HG03520 (cell line): ENCODE data around the gene ELMOD1.

Experiments
- ATAC-seq: cut with Tn5 transposase; IDR thresholded peaks from one replicate; pipeline ENCODE4 v1.9.1; 2021; ENCODE audit warnings: mild to moderate bottlenecking, moderate library complexity; ENCODE audit not compliant: unreplicated experiment

Gene ELMOD1

DNA sequence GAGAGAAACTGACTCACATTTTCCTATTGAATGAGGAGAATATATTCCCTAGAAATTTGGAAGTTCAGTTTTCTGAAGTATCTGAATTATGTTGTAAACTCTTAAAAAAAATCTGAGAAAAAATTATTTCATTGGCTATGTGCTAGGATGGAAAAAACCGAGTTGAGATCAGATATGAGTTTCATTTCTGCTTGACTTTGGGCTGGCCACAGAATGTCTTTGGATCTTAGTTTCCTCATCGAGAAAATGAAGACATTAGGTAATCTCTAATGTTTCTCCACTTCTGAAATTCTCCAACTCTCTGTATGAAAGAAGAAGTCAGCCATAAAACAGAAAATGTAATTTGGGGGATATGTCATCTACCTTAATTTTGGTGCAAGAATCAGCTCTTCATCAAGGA, 92.1 kb downstream of the ELMOD1 start:
- ATAC-seq = no peak

DNA sequence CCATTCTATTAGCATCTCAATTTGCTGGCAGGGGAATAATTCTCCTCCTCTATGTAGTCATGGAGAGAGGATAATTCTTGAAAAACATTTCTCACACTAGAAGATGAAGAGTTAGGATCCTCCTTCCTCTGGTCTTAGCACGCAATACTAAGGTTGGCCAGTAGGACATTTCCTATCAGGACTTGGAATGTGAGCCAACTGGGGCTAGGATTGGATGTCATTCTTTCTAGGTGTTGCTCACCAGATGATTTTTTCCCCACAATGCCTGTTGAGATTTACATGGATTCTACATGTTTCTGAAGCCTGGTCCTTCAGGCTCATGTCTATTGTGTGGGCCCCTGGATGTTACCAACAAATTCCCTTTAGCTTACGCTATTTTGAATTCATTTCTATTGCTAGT, 92.9 kb downstream of the ELMOD1 start:
- ATAC-seq = no peak

DNA sequence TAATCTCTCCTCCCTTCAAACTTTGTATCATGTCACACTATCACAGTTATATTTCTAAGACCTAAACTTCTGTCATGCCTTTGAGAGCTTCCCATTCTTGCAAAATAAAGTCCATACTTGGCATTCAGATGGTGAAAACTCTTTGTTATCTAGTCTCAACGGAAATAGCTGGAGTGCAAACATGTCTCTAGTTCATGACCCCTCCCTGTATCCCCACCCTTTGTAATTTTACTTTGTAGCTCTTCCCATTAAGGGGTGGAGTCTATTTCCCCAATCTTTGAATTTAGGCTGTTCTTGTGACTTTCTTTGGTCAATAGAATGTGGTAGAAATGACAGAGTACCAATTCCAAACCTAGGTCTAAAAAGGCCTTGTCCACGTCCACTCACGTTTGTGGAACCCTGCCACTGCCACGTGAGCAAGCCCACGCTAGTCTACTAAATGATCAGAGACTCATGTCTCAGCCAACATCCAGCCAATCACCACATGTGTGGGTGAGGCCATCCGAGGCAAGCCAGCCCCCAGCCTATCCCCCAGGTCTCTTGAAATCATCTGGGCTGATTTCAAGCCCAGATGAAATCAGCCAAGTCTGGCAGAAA, 97.5 kb downstream of the ELMOD1 start:
- ATAC-seq = no peak

GRCh38 chr11:107689317-107690202, 98.6 kb downstream of the ELMOD1 start:
- peak; percentile 68 for ATAC-seq

DNA sequence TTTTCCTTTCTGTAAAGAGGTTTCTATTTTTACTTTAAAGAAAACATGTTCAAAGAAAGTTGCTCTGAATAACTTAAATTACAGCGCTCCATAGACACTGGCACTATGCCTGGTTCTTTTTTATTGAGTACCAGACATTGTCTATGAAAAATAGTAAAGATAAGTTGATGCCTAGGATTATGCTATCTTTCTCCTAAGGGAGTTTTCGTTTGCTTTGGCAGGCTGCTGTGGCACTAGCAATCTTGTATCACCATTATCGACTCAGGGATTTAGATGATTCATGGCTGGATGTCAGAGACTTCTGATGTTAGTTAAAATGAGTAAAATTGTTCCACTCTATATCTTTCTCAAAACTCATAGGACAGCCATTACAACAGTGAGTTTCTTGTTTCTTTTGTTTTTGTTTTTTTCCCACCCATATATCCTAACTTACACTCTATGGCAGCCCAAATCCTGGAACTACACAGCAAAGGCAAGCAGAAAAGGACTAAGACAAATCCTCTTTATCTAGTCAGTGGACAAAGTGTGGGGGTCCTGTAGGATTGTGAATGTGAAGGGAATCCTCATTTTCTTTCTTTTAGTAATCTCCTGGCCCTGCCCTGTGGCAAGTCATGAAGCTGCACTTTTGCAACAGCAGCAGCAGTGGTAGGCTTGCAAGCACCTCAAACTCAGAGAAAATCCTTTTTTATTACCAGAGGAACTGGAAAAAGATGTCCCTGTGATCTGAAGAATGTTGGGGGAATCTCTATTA, 100.2 kb downstream of the ELMOD1 start:
- ATAC-seq = no peak

GRCh38 chr11:107695446-107695845, 104.5 kb downstream of the ELMOD1 start:
- ATAC-seq = no peak

GRCh38 chr11:107696140-107696539, 105.2 kb downstream of the ELMOD1 start:
- no peak for ATAC-seq

- ATAC-seq = no peak
Observed at GRCh38 chr11:107697291-107697690, 106.3 kb downstream of the ELMOD1 start.

DNA sequence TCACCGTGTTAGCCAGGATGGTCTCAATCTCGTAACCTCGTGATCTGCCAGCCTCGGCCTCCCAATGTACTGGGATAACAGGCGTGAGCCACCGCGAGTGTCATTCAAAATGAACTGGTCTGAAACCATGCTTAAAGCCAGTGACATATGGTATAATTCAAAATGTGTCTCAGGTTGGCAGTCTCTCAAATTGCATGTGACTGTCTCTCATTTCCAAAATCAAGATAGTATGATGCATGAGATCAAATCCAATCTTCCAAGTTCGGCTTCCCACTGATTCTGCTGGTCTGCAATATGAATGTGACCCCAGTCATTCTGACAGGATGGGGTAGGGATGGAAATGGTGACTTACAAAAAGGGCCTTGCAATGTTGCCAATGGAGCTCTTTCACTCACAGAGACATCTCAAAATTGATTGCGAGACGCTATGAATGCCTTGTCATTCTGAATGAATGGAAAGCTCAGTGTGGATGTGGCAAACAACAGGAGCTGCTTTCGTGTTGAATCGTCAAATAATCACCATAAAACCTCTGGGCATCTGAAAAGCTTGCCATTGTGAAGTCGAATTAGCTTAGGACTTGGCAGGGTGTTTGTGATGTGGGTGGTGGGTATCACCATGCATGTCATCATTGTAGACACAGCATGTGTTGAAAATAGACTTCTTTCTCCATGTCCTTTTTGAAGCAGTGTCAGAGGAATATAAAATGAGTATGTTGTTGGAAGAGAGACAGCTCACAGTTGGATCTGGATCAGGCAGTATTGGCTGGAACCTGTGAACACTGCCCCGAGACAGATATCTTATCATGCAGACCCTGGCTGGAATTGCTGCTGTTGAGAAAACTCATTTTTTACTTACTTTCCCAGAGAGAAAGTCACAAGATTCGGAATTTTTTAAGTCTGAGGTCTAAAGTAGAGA, 108.7 kb downstream of the ELMOD1 start:
- no peak for ATAC-seq

- ATAC-seq = no peak
Observed at GRCh38 chr11:107702109-107702660, 111.2 kb downstream of the ELMOD1 start.

DNA sequence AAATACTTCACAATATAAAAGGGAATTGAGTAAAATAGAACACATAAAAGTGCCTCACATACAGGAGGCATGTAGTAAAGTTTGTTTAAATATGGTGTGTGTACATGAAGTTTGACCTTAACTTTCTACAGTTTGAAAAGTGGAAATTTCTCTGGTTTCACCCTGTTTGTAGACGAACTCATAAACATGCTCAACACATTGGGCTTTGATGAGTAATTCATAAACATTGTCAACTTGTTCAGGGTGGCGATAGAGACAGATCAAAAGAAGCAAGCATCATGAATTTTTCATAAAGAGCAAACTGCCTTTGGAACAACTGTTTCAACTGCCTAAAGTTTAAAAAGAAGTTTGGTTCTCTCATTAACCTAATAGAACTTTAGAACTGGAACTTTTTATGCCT, 111.8 kb downstream of the ELMOD1 start:
- ATAC-seq = no peak

DNA sequence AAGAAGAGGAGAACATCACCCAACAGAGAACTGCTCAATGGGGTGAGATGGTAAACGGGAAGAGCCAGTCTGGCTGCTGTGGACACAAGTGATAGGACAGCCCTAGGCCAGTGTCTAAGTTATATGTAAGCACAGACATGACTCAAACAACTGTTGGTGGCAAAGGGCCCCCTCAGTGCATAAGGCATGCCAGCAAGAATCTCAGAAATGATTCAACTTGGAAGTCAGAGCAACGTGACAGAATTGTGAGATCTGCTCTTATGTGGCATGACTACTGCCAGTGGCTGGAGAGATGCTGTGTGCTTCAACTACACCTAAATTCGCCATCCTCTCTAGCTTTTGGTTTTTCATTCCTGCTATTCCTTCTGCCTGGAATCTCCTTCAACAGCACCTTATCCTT, 113.5 kb downstream of the ELMOD1 start:
- ATAC-seq = no peak

- no peak for ATAC-seq
Observed at GRCh38 chr11:107705027-107705426, 114.1 kb downstream of the ELMOD1 start.

DNA sequence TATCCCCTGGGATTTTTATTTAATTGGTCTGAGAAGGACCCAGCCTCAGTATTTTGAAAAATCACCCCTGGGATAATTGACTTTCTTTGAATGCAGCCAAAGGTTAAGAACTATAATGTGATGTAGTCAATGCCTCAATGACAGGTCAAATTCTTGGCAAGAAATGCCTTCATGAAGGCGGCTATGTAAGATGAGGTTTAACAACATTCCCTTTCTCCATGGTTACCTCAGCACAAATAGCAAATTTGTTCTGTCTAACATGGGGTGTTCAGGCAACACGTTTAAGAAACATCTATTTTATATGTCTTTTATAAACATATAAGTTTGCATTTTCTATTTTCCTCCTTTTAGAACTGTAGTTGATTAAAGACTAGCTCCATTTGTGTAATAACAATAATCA, 115.6 kb downstream of the ELMOD1 start:
- ATAC-seq = no peak

- no peak for ATAC-seq
Observed at GRCh38 chr11:107707215-107707671, 116.3 kb downstream of the ELMOD1 start.

GRCh38 chr11:107707807-107708206, 116.9 kb downstream of the ELMOD1 start:
- ATAC-seq = no peak

DNA sequence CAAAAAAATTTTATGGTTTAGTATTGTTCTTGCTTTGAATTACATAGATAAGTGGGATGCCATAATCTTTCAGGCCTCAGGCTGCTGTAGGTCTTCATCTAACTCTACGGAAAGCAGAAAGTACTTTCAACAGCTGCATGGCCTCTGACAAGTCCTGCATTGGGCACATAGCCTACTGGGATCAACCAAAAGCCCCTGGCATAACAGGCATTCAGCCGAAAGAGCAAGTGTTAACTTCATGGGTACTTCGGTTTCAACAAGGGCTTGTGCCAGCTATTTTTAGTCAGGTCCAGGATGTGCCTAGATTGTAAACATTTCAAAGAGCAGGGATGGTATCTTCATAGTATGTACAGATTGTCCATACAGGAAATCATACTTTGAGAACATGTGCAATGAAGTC, 117.8 kb downstream of the ELMOD1 start:
- ATAC-seq = no peak

DNA sequence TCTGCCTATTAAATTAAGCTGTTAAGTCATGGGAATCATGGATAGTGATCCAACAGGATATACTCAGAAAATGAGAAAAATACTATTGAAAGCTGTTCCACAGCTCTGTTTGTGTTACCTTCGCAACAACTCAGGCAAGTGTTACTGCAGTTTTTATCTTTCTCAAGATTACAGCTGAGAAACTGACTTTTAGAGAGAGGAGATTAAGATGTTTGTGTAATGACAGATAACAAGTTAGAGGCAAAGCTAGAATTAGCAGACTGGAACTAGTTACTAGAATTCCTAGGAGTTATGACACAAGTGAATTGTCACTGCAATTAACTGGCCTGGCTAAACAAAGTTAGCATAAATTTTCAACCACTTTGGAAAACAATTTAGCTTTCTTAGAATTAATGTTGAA, 119.4 kb downstream of the ELMOD1 start:
- ATAC-seq = no peak

DNA sequence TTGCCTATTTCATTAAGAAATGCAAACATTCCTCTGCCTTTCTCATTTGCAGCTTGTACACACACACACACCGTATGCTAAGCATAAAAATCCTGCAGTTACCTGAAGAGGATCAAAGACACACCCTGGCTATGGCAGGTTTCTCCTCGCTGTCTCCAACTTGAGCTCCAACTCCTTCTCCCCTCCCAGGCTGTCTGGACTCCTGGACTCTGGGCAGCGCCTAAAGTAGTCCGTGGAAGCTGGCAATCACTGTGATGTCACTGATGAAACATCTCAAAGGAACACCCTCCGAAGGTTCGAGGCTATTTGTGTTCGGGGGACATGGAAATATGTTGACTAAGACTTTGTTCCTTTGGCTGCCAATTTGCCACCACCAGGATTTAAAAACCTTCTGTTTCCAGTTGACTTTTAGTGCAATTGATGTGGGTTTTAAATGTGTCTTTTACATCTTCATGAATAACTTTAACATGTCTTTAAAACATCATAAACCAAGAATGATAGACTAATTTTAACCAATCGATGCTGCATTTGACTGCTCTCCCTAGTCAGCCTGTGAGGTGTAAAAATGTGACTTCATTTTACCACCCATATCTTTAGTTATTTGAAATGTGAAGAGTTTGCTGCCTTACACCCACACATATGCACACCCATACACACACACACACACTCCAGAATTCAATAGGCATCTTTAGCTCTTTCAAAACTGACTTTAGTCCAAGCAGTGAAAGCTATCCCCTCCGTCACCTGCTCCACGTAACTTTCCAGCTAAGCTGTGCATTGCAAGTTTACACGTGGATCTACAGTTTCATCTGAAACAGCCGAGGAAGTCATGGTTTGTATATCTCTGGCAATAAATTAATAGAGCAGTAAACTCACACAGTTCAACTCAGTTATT, 121.2 kb downstream of the ELMOD1 start, which contains the start of gene SLN:
Gene SLN, minus strand, starts transcription at position 196 of the 895 bp plus-strand sequence.
- ATAC-seq = no peak
